Measurements from ENCODE around the gene AASS.

DNA sequence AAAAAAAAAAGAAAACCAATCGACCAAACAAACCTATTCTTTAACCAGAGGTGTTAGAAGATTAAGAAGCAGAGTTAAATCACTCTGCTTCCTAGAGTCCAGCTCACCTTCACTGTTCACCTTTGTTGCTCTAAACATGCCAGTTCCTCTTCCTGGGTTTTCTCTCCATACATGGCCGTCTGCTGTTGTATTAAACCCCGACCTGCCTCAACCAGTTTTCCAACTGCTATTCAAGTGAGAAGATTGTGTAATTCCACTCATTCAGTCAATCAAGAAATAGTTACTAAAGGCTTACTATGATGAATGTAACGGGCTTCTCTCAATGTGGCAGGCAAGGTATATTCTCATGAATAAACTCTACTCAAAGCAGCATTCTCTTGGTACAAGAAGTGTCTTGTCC is 8.8 kb downstream of the AASS start:
- TF ChIP-seq POLR2A (IDR thresholded peaks at IDR 0.05; ENCODE audit: low read length), result no peak
- no peak for TF ChIP-seq GATA1 (IDR thresholded peaks at IDR 0.05; ENCODE audit: low read depth, low read length)
